ENCODE data around the gene SIGLEC1. TPM values are rescaled to one million over a fixed set of nuclear protein-coding genes. Genes with fewer than 3 reads are reported as not detected.

The SIGLEC1 gene
- total and polyA plus RNA-seq, 10 of the 15 experiments (the other 5 are each of a cell fraction or from before 2014, with no cell fraction given), result 0.05 TPM; not detected in 9

DNA sequence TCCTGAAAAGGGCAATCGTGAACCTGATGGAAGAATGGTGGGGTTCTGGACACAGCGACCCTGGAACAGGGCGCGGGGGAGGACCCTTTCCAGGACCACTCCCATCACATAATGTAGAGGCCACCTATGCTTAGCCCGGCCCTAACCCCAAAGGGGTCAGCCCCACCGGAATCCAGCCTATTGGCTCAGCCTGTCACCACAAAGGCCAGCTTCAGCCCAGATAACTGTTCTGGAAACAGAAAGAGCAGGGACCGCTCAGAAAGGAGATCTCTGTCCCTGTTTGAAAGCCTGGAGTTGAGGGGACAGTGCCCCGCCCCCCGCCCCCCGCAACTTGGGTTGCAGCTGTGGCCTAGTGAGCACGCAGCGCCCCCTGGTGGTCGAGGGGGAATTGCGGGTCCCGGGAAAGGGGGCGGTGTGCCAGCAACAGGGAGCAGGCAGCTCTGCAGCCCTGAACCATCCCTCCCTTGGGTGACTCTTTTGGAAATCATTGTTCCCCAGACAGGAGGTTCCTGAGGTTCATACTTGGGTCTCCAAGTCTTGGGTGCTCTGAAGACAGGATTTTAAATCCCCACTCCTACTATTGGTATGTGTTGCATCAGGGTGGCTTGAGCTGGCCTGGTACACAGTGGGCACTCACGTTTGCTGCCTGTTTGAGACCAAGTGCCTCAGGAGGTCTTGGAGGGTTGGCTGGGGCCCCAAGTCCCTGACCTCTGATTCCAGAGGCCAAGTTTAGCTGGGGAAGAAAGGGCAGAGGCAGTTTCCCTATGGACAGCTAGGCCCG, 1.5 kb downstream of the SIGLEC1 start (continued):
- TF ChIP-seq ETV6 (conservative IDR thresholded peaks at IDR 0.05 in 1 of 2, IDR thresholded peaks at IDR 0.05 in 1 of 2; ENCODE audit: borderline replicate concordance in 1 of 2, low read depth in 1 of 2) (no peak), ATF3 (IDR thresholded peaks at IDR 0.05; ENCODE audit: borderline replicate concordance, extremely low read depth, low read depth, low read length) (no peak), ZZZ3 (IDR thresholded peaks at IDR 0.05; ENCODE audit: control insufficient read depth, insufficient read length, low read depth) (no peak), REST (IDR thresholded peaks at IDR 0.05; ENCODE audit: low read depth, low read length) (no peak), GABPA (IDR thresholded peaks at IDR 0.05; ENCODE audit: low read depth) (no peak), RELA (IDR thresholded peaks at IDR 0.05; ENCODE audit: borderline replicate concordance, partially characterized antibody) (no peak), CBX5 (IDR thresholded peaks at IDR 0.05; ENCODE audit: low read depth) (no peak), YY1 (IDR thresholded peaks at IDR 0.05; ENCODE audit: low read depth, low read length) (peak; percentile 67; the same call in 1 of the 2 replicates), FOS (IDR thresholded peaks at IDR 0.05; ENCODE audit: borderline replicate concordance, extremely low read depth, insufficient read length) (no peak), TCF7 (IDR thresholded peaks at IDR 0.05; ENCODE audit: borderline replicate concordance) (no peak), MXI1 (IDR thresholded peaks at IDR 0.05; ENCODE audit: low read depth, low read length) (no peak), RB1 (IDR thresholded peaks at IDR 0.05; ENCODE audit: borderline replicate concordance) (no peak), CEBPB (IDR thresholded peaks at IDR 0.05; ENCODE audit: borderline replicate concordance in 1 of 2, low read depth in 2 of 2, low read length in 2 of 2) (no peak), BRCA1 (IDR thresholded peaks at IDR 0.05; ENCODE audit: low read depth, low read length) (no peak)
- TF ChIP-seq, protein P1, sequence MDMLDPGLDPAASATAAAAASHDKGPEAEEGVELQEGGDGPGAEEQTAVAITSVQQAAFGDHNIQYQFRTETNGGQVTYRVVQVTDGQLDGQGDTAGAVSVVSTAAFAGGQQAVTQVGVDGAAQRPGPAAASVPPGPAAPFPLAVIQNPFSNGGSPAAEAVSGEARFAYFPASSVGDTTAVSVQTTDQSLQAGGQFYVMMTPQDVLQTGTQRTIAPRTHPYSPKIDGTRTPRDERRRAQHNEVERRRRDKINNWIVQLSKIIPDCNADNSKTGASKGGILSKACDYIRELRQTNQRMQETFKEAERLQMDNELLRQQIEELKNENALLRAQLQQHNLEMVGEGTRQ (IDR thresholded peaks at IDR 0.05; ENCODE audit: borderline replicate concordance, low read depth, low read length), result no peak
- TF ChIP-seq, protein P2, sequence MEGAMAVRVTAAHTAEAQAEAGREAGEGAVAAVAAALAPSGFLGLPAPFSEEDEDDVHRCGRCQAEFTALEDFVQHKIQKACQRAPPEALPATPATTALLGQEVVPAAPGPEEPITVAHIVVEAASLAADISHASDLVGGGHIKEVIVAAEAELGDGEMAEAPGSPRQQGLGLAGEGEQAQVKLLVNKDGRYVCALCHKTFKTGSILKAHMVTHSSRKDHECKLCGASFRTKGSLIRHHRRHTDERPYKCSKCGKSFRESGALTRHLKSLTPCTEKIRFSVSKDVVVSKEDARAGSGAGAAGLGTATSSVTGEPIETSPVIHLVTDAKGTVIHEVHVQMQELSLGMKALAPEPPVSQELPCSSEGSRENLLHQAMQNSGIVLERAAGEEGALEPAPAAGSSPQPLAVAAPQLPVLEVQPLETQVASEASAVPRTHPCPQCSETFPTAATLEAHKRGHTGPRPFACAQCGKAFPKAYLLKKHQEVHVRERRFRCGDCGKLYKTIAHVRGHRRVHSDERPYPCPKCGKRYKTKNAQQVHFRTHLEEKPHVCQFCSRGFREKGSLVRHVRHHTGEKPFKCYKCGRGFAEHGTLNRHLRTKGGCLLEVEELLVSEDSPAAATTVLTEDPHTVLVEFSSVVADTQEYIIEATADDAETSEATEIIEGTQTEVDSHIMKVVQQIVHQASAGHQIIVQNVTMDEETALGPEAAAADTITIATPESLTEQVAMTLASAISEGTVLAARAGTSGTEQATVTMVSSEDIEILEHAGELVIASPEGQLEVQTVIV (IDR thresholded peaks at IDR 0.05; ENCODE audit: borderline replicate concordance, partially characterized antibody), result no peak
- TF ChIP-seq, protein P3, sequence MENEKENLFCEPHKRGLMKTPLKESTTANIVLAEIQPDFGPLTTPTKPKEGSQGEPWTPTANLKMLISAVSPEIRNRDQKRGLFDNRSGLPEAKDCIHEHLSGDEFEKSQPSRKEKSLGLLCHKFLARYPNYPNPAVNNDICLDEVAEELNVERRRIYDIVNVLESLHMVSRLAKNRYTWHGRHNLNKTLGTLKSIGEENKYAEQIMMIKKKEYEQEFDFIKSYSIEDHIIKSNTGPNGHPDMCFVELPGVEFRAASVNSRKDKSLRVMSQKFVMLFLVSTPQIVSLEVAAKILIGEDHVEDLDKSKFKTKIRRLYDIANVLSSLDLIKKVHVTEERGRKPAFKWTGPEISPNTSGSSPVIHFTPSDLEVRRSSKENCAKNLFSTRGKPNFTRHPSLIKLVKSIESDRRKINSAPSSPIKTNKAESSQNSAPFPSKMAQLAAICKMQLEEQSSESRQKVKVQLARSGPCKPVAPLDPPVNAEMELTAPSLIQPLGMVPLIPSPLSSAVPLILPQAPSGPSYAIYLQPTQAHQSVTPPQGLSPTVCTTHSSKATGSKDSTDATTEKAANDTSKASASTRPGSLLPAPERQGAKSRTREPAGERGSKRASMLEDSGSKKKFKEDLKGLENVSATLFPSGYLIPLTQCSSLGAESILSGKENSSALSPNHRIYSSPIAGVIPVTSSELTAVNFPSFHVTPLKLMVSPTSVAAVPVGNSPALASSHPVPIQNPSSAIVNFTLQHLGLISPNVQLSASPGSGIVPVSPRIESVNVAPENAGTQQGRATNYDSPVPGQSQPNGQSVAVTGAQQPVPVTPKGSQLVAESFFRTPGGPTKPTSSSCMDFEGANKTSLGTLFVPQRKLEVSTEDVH (IDR thresholded peaks at IDR 0.05; ENCODE audit: low read depth, partially characterized antibody), result no peak
